GM19099 (cell line): ENCODE results near the gene TTBK2.

Source experiments
- POLR2A ChIP-seq: IDR thresholded peaks from 3 replicates; pipeline ENCODE4 v1.6.1; 2011; ENCODE audit warnings: low read depth; ENCODE audit not compliant: insufficient read length; ENCODE audit errors: extremely low read depth

Gene TTBK2

DNA sequence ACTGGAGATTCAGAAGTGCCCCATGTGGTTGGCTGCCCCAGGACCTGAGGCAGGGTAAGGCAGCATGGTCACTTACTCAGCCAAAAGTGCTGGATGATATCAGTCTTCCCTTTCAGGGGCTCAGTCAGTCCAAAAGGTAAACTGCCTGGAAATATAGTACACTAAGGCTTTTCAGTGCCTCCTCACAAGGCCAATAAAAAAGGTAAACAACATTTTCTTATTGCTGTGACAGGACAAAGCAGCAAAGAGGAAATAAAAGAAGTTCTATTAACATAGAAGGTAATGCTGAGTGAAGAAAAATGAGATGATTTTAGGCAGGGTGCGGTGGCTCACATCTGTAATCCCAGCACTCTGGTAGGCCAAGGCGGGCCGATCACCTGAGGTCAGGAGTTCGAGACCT is 117.1 kb downstream of the TTBK2 start:
- no peak for TF ChIP-seq POLR2A

DNA sequence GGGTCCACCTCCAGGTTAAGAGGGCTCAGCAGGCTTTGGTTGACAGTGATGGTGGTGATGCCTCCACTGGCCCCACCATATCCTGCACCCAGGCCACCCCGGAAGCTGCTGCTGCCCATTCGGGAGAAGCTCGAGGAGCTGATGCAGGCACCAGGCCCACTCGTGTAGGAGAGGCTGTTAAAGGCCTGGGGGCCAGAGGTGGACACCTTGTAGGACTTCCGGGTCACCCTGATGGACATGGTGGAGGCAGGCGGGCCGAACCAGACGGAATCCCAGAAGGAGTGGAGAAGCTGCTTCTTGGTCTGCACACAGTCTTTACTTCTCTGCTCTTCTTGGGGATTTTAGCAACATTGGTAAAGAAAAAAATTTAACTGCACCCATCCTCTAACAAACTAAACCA is 118.4 kb downstream of the TTBK2 start:
- no peak for TF ChIP-seq POLR2A

DNA sequence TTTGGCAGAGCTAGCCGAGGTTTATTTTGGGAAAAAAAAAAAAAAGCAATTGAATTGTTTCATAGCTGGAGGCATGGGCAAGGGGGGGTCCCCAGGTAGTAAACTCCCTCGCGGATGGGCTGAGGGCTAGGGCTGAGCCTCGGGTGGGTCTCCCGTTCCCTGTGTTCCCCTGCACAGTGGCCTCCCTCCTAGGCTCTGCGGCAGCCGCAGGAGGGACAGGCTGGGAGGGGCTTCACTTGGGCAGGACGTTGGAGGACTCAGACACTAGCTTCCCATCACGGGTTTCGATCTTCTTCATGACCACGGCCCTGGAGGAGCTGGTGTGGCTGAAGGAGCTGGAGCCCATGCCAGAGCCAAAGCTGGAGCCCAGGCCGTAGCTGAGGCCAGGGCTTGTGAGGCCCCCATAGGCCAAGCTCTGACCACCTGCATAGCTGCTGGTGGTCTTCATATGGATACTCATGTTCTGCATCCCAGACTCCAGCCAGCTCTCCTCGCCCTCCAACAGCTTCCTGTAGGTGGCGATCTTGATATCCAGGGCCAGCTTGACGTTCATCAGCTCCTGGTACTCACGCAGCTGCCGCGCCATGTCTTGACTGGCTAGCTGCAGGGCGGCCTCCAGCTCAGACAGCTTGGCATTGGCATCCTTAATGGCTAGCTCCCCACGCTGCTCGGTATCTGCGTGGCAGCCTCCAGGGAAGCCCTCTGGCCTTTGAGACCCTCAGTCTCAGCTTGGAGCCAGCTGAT is 119.7 kb downstream of the TTBK2 start:
- no peak for TF ChIP-seq POLR2A

DNA sequence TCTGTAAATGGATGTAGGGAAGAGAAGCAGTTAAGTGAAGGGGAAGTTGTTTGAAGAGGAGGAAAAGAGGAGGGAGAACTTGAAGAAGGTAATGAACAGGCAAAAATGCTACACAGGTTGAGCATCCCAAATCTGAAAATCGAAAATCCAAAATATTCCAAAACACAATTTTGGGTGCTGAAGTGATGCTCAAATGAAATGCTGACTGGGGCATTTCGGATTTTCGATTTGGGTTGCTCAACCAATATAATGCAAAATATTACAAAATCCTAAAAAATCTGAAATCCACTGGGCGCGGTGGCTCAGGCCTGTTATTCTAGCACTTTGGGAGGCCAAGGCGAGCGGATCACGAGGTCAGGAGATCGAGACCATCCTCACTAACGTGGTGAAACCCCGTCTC is 121.8 kb downstream of the TTBK2 start:
- no peak for TF ChIP-seq POLR2A

DNA sequence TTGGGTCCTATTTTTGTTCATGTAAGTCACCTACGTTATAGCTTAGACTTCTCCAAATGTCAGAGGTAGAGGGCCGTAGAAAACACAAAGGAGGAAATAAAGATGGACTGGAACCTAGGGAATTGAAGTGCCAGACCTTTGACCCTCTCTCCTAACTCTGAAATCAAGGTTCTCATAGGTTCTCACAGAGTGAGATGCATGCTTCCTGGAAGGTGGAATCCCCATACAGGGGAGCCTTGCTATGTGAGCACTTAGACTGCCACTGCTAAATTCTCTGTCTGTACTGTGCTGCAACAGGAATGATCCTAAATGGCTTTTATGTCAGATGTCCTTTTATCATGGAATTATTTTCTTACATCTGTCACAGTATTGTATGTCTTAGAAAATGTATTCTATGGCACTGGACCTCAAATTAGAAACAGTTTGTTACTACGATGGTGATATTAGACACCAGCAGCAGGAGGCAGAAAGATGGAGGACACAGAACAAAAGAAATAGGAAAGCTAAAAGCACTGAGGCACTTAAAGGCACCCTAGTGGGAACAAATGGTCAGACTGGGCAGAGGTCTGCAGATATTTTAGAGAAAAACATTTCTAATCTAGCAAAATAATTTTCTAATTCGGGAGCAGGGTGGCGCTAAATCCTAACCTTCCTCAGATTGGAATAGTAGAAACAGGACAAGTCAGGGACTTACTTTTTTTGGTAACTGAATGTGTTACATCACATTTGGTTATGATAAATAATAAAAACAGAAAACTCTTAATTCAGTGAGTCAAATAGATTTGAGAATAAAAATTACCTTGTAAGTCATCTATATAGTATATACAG is 123.4 kb downstream of the TTBK2 start:
- TF ChIP-seq POLR2A, result no peak

DNA sequence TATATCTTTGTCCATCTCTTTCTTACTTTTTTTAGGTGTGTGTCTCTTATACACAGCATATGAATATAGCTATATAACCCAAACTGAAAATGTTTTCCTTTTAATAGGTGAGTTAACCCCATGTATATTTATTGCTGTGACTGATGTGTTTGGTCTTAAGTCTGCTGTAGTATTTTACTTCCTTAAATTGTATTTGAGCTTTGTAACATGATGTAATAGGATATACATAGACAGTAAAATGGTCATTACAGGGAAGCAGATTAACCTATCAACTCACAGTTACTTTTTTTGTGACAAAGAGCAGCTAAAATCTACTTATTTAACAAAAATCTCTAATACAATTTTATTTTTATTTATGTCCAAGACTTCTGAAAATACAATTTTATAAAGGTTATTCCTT is 131.9 kb downstream of the TTBK2 start:
- no peak for TF ChIP-seq POLR2A

DNA sequence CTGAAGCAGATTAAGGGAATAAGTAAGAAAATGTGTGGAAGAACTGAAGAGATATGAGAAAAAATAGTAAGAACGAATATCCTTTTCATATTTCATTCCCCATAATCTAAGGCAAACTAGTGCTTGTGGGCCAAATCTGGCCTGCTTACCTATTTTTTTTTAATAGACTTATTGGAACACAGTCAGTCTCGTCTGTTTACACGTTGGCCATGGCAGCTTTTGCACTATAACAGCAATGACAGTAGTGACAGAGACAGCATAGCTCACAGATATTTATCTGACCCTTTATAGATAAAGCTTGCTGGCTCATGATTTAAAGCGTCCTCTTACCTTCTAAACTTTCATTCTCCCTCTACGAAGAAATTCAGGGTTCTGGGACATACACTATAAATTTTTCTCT is 133.6 kb downstream of the TTBK2 start:
- no peak for TF ChIP-seq POLR2A

DNA sequence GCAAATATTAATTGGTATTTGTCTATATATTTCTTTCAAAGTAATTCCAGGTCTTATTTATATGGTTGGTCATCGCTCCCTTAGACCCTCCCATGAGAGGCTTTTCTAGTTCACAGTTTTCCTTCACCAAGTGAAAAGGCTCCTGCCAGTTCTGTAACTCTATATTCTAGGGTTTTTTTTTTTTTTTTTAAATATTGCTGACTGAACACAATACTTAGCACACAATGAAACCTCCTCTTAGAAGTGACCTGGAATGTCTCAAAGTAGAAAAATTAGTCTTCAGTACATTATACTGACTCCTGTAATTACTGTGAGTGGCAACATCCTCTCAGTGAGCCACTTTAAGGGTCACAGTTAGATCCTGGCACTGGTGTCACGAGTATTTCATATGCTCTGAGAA is 135.0 kb downstream of the TTBK2 start:
- TF ChIP-seq POLR2A, result no peak

DNA sequence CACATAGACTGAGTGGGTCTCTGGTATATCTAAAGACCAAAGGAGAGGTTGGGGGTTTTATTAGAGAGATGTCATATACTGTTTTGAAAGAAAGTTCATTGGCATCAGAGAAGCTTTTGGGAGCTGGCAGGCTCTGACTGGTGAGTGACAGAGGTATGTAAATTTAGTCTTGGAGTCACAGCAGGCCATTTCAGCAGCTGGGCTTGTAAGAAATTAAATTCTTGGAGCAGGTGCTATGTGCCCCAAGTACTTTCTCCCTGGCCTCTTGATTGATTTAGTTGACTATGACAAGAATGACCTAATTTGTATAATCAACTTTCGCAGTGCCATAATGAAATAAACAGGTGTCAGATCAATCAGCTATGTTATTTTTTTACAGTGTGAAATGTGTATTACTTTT is 135.9 kb downstream of the TTBK2 start:
- no peak for TF ChIP-seq POLR2A

DNA sequence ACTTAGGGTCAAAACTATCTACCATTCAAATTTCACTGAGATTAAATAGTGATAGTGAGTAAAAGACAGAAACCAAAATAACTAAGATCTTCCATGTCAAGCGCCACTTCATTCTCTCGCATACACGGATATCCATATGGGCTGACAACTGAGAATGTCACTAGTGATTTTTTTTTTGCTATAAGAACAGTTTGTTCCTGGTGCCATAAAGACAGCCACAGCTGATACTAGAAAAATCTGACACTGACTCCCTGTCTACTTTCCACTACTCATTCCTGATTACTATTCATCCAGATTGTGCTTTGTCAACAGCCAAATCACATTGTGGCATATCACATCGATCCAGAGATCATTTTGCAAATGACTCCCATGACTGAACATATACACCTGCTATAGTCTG is 137.9 kb downstream of the TTBK2 start:
- TF ChIP-seq POLR2A, result no peak

DNA sequence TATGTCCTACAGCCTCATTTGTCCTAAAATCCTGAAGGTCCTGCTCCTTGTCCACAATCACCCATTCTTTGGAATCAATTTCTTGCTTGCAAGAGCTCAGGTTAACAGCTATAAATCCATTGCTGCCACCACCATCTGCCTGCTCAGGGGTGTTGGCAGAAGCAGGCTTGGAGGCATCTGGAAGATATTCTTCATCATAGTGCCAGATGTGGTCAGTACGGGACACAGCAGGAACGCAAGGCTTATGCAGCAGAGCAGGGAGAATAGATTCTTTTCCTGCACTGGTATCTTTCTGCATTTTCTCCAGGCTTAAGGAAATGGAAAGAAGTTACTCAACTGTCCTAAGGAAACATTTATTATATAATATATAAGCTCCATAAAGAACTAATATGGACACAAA is 145.2 kb downstream of the TTBK2 start:
- TF ChIP-seq POLR2A, result no peak

DNA sequence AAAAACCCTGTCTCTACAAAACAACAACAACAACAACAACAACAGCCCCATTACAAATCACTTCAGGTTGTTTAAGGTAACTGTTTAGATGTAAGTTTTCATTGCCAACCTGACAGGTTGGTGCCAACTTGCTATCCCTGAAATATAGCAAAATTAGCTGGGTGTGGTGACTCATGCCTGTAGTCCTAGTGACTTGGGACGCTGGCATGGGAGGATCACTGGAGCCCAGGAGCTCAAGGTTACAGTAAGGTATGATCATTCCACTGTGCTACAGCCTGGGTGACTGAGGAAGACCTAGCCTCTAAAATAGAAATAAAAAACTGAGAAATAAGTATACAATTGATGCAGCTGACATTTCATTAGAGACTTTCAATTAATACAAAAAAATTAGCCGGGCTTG is 147.7 kb downstream of the TTBK2 start:
- TF ChIP-seq POLR2A, result no peak

DNA sequence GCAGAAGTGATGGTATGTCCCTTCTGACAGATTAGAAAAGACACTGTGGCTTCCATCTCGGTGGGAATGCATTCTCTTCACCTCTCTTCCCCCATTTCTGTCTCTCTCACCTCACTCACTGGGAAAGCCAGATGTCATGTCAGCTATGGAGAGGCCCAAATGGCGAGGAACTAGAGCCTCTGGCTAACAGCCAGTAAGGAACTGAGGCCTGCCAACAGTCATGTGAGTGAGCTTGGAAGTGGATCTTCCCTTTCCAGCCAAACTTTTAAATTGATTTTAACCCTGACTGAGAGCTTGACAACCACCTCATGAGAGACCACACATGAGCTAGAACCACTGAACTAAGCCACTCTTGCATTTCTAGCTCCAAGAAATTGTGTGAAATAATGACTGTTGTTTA is 148.4 kb downstream of the TTBK2 start:
- TF ChIP-seq POLR2A, result no peak

DNA sequence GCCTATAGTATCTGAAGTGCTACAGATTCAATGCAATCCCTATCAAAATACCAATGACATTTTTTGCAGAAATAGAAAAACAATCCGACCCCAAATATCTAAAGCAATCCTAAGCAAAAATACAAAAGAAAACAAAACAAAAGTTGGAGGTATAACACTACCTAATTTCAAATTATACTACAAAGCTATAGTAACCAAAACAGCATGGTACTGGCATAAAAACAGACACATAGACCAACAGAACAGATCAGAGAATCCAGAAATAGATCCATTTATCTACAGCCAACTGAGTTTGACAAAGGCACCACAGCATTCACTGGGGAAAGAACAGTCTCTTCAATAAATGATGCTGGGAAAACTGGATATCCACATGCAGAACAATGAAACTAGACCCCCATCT is 159.8 kb downstream of the TTBK2 start:
- TF ChIP-seq POLR2A, result no peak

DNA sequence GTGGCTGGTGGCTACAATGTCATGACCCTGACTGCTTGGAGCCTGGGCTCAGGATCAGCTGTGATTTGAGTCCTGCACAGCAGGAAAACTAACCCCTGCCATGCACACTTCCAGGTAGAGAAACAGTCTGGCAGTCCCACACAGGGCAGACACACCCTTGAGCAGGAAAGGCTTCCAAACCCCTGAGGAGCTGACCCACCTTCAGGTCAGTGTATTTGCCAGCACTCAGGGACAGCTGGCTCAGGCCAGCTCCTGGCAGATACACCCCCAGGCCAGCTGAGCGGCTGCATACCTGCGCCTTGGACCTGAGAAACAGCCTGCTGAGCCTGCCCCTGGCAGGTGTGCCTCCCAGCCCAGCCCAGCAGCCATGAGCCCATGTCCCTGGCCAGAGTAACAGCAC is 161.5 kb downstream of the TTBK2 start:
- no peak for TF ChIP-seq POLR2A

DNA sequence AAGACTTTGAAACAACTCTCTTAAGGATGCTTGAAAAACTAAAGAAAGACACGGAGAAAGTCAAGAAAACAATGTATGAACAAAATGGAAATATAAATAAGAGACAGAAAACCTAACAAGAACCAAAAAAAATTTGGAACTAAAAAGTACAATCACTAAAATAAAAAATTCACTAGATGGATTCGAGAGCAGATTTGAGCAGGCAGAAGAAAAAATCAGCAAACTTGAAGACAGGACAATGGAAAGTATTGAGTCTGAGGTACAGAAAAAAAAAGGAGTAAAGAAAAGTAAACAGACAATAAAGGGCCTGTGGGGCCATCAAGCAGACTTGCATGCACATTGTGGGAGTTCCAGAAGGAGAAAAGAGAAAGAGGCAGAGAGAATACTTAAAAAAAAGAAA is 170.3 kb downstream of the TTBK2 start:
- TF ChIP-seq POLR2A, result no peak
